ENCODE data around the gene APPL1. TPM values are rescaled to one million over a fixed set of nuclear protein-coding genes. Genes with fewer than 3 reads are reported as not detected.
A peak's percentile ranks its signal among the peaks of the same experiment; 100 is the strongest.

Gene APPL1
- polyA plus RNA-seq, 3 donors from 2014 or later = 19.1 to 57.9 (median 43.2) TPM

DNA sequence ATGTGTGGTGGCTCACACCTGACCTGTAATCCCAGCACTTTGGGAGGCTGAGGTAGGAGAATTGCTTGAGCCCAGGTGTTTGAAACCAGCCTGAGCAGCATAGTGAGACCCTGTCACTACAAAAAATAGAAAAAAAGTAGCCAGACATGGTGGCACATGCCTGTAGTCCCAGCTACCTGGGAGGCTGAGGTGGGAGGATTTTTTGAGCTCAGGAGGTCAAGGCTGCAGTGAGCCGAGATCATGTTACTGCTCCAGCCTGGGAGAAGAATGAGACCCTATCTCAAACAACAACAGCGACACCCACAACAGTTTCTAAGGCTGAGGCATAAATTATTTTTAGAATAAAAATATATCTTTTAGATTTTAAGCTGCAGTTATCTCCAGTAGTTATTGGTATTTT lies 6.3 kb downstream of the APPL1 start:
- Mint-ChIP-seq H3K36me3 (peaks cover 2 to 10% (median 7%) of the 10 kb centered on the region in 3 donors), H3K4me3 (no peak overlapping the region), H3K27ac (no peak overlapping the region), H3K9me3 (no peaks in the 10 kb centered on the region), H3K4me1 (peaks cover 24 to 34% of the 10 kb centered on the region in 2 donors), H3K27me3 (ENCODE audit: low read depth in 3 of 3) (peaks cover 0 to 1% (median 0%) of the 10 kb centered on the region in 3 donors)
- DNase-seq = no peak

GRCh38 chr3:57234613-57235575 lies 7.4 kb downstream of the APPL1 start:
- Mint-ChIP-seq H3K27ac (peak overlapping the region in 3 of 6 donors; percentile 6 to 34 (median 13)), H3K4me3 (no peak overlapping the region), H3K36me3 (peaks cover 10 to 20% (median 13%) of the 10 kb centered on the region in 3 donors), H3K27me3 (ENCODE audit: low read depth in 3 of 3) (no peaks in the 10 kb centered on the region), H3K4me1 (peaks cover 14 to 24% of the 10 kb centered on the region in 2 donors), H3K9me3 (no peaks in the 10 kb centered on the region)
- DNase-seq = no peak

GRCh38 chr3:57244946-57245345 lies 17.4 kb downstream of the APPL1 start:
- Mint-ChIP-seq H3K36me3 (peaks cover 38 to 48% (median 44%) of the 10 kb centered on the region in 3 donors), H3K27ac (peak overlapping the region in 2 of 6 donors; percentile 9 to 19)

DNA sequence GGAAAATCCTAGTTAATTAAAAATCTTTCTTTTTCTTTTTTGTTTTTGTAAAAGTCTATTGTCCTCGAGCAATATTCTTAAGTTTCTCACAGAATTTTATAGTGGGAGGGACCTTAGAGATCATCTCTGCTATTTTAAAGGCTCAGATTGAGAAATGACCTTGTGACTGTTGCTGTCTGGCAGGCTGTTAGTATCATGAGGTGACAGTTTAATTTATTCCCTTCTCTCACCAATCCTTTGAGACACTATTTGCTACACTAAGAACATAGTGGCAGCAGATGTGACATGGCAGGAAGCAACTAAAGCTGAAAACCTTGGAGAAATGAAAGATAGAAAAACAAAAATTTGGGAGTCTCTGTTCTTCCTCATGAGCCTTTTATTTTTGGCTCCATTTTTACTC lies 24.9 kb downstream of the APPL1 start:
- Mint-ChIP-seq H3K4me3 (no peak overlapping the region), H3K27ac (no peak overlapping the region), H3K36me3 (peaks cover 24 to 35% (median 27%) of the 10 kb centered on the region in 3 donors), H3K27me3 (ENCODE audit: low read depth in 3 of 3) (peaks cover 0 to 2% (median 0%) of the 10 kb centered on the region in 3 donors), H3K4me1 (no peaks in the 10 kb centered on the region), H3K9me3 (no peaks in the 10 kb centered on the region)
- DNase-seq = no peak

More at GRCh38 chr3:57244946-57245345, 17.4 kb downstream of the APPL1 start:
- H3K27me3 Mint-ChIP-seq (ENCODE audit: low read depth in 3 of 3) = peaks cover 0 to 2% (median 0%) of the 10 kb centered on the region in 3 donors
- no peaks in the 10 kb centered on the region for H3K4me1 Mint-ChIP-seq
- H3K4me3 Mint-ChIP-seq = no peak overlapping the region
- no peaks in the 10 kb centered on the region for H3K9me3 Mint-ChIP-seq
- no peak for DNase-seq

GRCh38 chr3:57256844-57257243 lies 29.3 kb downstream of the APPL1 start:
- Mint-ChIP-seq H3K9me3 (no peaks in the 10 kb centered on the region), H3K4me1 (no peaks in the 10 kb centered on the region), H3K27me3 (ENCODE audit: low read depth in 3 of 3) (no peaks in the 10 kb centered on the region), H3K36me3 (peaks cover 28 to 57% (median 29%) of the 10 kb centered on the region in 3 donors), H3K4me3 (no peak overlapping the region), H3K27ac (no peak overlapping the region)
- DNase-seq = no peak

DNA sequence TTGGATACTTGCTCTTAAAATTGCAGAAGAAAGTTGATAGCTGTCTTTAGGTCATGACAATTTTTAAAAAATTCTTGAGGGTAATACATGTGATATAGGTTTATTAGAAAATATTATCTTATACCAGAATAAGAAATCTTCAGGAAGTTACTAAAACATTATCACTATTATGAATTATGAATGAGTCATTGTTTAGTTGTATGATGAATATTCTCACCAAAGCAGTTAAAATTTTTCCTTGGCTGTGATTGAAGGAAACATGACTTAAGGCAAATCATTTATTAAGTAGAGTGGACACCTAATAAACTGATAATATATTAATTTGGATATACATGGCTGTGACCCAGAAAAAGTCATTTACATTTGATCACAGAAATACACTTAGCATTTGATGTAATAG lies 30.1 kb downstream of the APPL1 start:
- Mint-ChIP-seq H3K27me3 (ENCODE audit: low read depth in 3 of 3) (no peaks in the 10 kb centered on the region), H3K27ac (no peak overlapping the region), H3K4me3 (no peak overlapping the region), H3K4me1 (no peaks in the 10 kb centered on the region), H3K9me3 (no peaks in the 10 kb centered on the region), H3K36me3 (peaks cover 32 to 60% (median 35%) of the 10 kb centered on the region in 3 donors)
- no peak for DNase-seq

GRCh38 chr3:57261119-57261518 lies 33.6 kb downstream of the APPL1 start:
- Mint-ChIP-seq H3K4me1 (peaks cover 0 to 1% of the 10 kb centered on the region in 2 donors), H3K4me3 (no peak overlapping the region), H3K27ac (no peak overlapping the region), H3K9me3 (peaks cover 0 to 4% (median 0%) of the 10 kb centered on the region in 6 donors), H3K36me3 (peaks cover 50 to 82% (median 56%) of the 10 kb centered on the region in 3 donors), H3K27me3 (ENCODE audit: low read depth in 3 of 3) (peaks cover 0 to 2% (median 0%) of the 10 kb centered on the region in 3 donors)
- no peak for DNase-seq

- H3K4me3 Mint-ChIP-seq = no peak overlapping the region
- peaks cover 0 to 2% (median 0%) of the 10 kb centered on the region in 3 donors for H3K27me3 Mint-ChIP-seq (ENCODE audit: low read depth in 3 of 3)
- peaks cover 58 to 90% (median 64%) of the 10 kb centered on the region in 3 donors for H3K36me3 Mint-ChIP-seq
- no peak overlapping the region for H3K27ac Mint-ChIP-seq
- peaks cover 0 to 1% of the 10 kb centered on the region in 2 donors for H3K4me1 Mint-ChIP-seq
- no peak for DNase-seq
- H3K9me3 Mint-ChIP-seq = peaks cover 0 to 4% (median 0%) of the 10 kb centered on the region in 6 donors
Measured at GRCh38 chr3:57261929-57262328, 34.4 kb downstream of the APPL1 start.

- peaks cover 0 to 2% (median 0%) of the 10 kb centered on the region in 6 donors for H3K9me3 Mint-ChIP-seq
- peaks cover 41 to 70% (median 46%) of the 10 kb centered on the region in 3 donors for H3K36me3 Mint-ChIP-seq
- H3K27ac Mint-ChIP-seq = no peak overlapping the region
- peaks cover 0 to 2% (median 0%) of the 10 kb centered on the region in 3 donors for H3K27me3 Mint-ChIP-seq (ENCODE audit: low read depth in 3 of 3)
- DNase-seq = no peak
- H3K4me3 Mint-ChIP-seq = no peak overlapping the region
- H3K4me1 Mint-ChIP-seq = peaks cover 0 to 1% of the 10 kb centered on the region in 2 donors
Measured at GRCh38 chr3:57268416-57268815, 40.9 kb downstream of the APPL1 start.

DNA sequence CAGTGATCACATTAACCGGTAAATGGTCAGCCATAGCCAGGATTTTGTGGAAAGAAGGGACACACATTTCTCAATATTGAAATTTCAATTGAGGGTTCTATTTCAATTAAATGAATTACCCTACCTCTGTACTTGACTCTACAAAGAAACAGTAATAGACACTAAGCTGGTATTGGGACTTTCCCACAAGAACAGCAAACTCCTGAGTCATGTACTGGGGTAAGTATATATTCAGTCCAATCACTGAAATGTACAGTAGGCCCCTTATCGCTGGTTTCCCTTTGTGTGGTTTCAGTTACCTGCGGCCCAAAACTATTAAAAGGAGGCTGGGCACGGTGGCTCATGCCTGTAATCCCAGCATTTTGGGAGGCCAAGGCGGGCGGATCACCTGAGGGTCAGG lies 47.3 kb downstream of the APPL1 start:
- Mint-ChIP-seq H3K27me3 (ENCODE audit: low read depth in 3 of 3) (peaks cover 0 to 2% (median 0%) of the 10 kb centered on the region in 3 donors), H3K36me3 (peaks cover 3 to 18% (median 7%) of the 10 kb centered on the region in 3 donors), H3K27ac (no peak overlapping the region), H3K4me1 (no peaks in the 10 kb centered on the region), H3K4me3 (no peak overlapping the region), H3K9me3 (no peaks in the 10 kb centered on the region)
- no peak for DNase-seq

DNA sequence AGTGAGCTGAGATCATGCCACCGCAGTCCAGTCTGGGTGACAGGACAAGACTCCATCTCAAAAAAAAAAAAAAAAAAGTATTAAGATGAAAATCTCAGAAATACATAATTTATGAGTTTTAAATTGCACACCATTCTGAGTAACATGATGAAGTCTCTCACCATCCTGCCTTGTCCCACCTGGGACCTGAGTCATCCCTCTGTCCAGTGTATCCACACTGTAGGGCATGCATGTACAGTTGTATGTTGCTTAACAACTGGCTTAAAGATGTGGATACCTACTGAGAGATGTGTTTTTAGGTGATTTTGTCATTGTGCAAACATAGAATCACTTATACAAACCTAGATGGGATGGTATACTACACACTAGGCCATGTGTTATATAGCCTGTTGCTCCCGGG lies 47.9 kb downstream of the APPL1 start:
- H3K36me3 Mint-ChIP-seq = peaks cover 0 to 13% (median 7%) of the 10 kb centered on the region in 3 donors
- H3K4me3 Mint-ChIP-seq = no peak overlapping the region
- H3K27me3 Mint-ChIP-seq (ENCODE audit: low read depth in 3 of 3) = peaks cover 0 to 2% (median 0%) of the 10 kb centered on the region in 3 donors
- no peak for DNase-seq
- no peak overlapping the region for H3K27ac Mint-ChIP-seq
- no peaks in the 10 kb centered on the region for H3K9me3 Mint-ChIP-seq
- H3K4me1 Mint-ChIP-seq = no peaks in the 10 kb centered on the region

GRCh38 chr3:57278237-57278636 lies 50.7 kb downstream of the APPL1 start:
- Mint-ChIP-seq H3K4me3 (no peak overlapping the region), H3K4me1 (no peaks in the 10 kb centered on the region), H3K36me3 (peaks cover 0 to 5% (median 0%) of the 10 kb centered on the region in 3 donors), H3K27me3 (ENCODE audit: low read depth in 3 of 3) (peaks cover 0 to 2% (median 2%) of the 10 kb centered on the region in 3 donors), H3K9me3 (no peaks in the 10 kb centered on the region), H3K27ac (no peak overlapping the region)
- no peak for DNase-seq

- H3K4me3 Mint-ChIP-seq = no peak overlapping the region
- no peaks in the 10 kb centered on the region for H3K9me3 Mint-ChIP-seq
- no peaks in the 10 kb centered on the region for H3K36me3 Mint-ChIP-seq
- H3K4me1 Mint-ChIP-seq = no peaks in the 10 kb centered on the region
- peaks cover 0 to 2% (median 2%) of the 10 kb centered on the region in 3 donors for H3K27me3 Mint-ChIP-seq (ENCODE audit: low read depth in 3 of 3)
- no peak for DNase-seq
- H3K27ac Mint-ChIP-seq = no peak overlapping the region
Measured at GRCh38 chr3:57279685-57280084, 52.2 kb downstream of the APPL1 start.

GRCh38 chr3:57281715-57282114 lies 54.2 kb downstream of the APPL1 start:
- H3K27me3 Mint-ChIP-seq (ENCODE audit: low read depth in 3 of 3) = peaks cover 2 to 5% (median 4%) of the 10 kb centered on the region in 3 donors
- no peaks in the 10 kb centered on the region for H3K9me3 Mint-ChIP-seq

More at GRCh38 chr3:57281715-57282114, 54.2 kb downstream of the APPL1 start:
- Mint-ChIP-seq H3K4me1 (no peaks in the 10 kb centered on the region), H3K36me3 (no peaks in the 10 kb centered on the region), H3K4me3 (no peak overlapping the region), H3K27ac (no peak overlapping the region)
- DNase-seq = no peak
